ENCODE data around the gene SALL2. TPM values are rescaled to one million over a fixed set of nuclear protein-coding genes. Genes with fewer than 3 reads are reported as not detected.
A peak's percentile ranks its signal among the peaks of the same experiment; 100 is the strongest.

Gene SALL2
- total RNA-seq, 1 experiment from 2014 or later: 287 TPM

DNA sequence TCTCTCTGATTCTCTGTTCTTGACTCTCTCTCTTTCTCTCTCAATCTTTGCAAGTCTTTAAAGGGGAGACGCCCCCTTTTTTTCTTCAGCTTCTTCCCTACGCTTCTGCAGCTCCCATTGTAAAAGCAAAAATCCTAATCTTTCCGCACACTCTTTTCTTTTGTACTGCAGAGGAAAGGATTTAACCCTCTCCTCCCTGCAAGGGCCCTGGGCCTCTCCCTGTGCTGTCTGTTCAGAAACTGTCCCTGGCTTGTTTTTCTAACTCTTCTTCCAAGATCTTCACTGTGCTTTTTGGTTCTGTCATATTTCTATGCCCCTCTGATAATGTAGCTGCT is 10.9 kb upstream of the SALL2 start:
- Mint-ChIP-seq H3K4me1 (peaks cover 51 to 62% of the 10 kb centered on the region in 2 experiments), H3K36me3 (ENCODE audit: insufficient read depth in 1 of 3, low read depth in 3 of 3) (peaks cover 6 to 17% (median 8%) of the 10 kb centered on the region in 3 experiments; a peak in 6 of 7 replicates), H3K4me3 (peak overlapping the region; percentile 85 to 99), H3K27me3 (ENCODE audit: low read depth) (no peaks in the 10 kb centered on the region), H3K9me3 (no peaks in the 10 kb centered on the region), H3K27ac (peak overlapping the region; percentile 93 to 100 (median 97))
- Histone ChIP-seq H3K23ac (ENCODE audit: insufficient read length, low read depth, low read length) (no peak overlapping the region), H2BK5ac (ENCODE audit: insufficient read length, low read length) (no peak overlapping the region), H2AFZ (ENCODE audit: low read length) (no peak overlapping the region), H3K79me2 (ENCODE audit: insufficient read depth, low read length) (peaks cover 24% of the 10 kb centered on the region; the same call in 1 of the 2 replicates), H3K4ac (ENCODE audit: low read depth, low read length) (no peak overlapping the region), H3K27me3 (ENCODE audit: insufficient read depth, low read length) (no peaks in the 10 kb centered on the region), H3K23me2 (ENCODE audit: insufficient read length, low read depth, low read length, poor library complexity, severe bottlenecking) (peaks cover 16% of the 10 kb centered on the region), H3K14ac (ENCODE audit: insufficient read depth, low read length) (no peak overlapping the region), H3K9me3 (ENCODE audit: control insufficient read depth, low read depth, low read length) (no peaks in the 10 kb centered on the region), H3K18ac (ENCODE audit: insufficient read length, low read depth, low read length) (no peak overlapping the region), H4K91ac (ENCODE audit: insufficient read length, low read depth, low read length) (no peak overlapping the region), H3K56ac (ENCODE audit: insufficient read length, low read depth, low read length) (no peak overlapping the region), H3T11ph (ENCODE audit: low read length) (no peak overlapping the region), H2BK20ac (ENCODE audit: low read depth, low read length, poor library complexity, severe bottlenecking) (no peak overlapping the region), H4K20me1 (ENCODE audit: control insufficient read depth, insufficient read depth, insufficient read length) (no peaks in the 10 kb centered on the region), H3K79me1 (ENCODE audit: insufficient read depth, low read depth, low read length, poor library complexity, severe bottlenecking) (no peaks in the 10 kb centered on the region), H3K27ac (ENCODE audit: insufficient read length, low read depth, low read length) (peak overlapping the region; percentile 69), H2AK5ac (ENCODE audit: insufficient read length, low read length) (no peak overlapping the region), H4K8ac (replicated peaks; ENCODE audit: insufficient read length, low read depth, low read length) (no peak overlapping the region), H3K4me1 (ENCODE audit: insufficient read depth, low read length) (peaks cover 6% of the 10 kb centered on the region; the same call in 1 of the 2 replicates), H4K5ac (ENCODE audit: insufficient read length, low read depth, low read length) (no peak overlapping the region), H2BK12ac (ENCODE audit: insufficient read length, low read depth, low read length) (no peak overlapping the region), H2BK120ac (ENCODE audit: low read depth, low read length, poor library complexity, severe bottlenecking) (no peak overlapping the region), H3K9ac (ENCODE audit: extremely low read depth, insufficient read length, low read length) (peak overlapping the region; percentile 82), H3K4me2 (ENCODE audit: insufficient read depth, insufficient read length, low read length) (peak overlapping the region; percentile 97), H2BK15ac (ENCODE audit: low read depth, low read length) (no peak overlapping the region)
- TF ChIP-seq CTCF (conservative IDR thresholded peaks at IDR 0.05): no peak
- DNase-seq: no peak
- no CpG with 5 or more reads among the region's 3 CpGs for WGBS (ENCODE audit: extremely low coverage, insufficient read length, low lambda C conversion rate)

Data from H9 (cell line).